SJCRH30 (cell line): Measurements from ENCODE around the gene MPV17L2. TPM values are rescaled to one million over a fixed set of nuclear protein-coding genes. Genes with fewer than 3 reads are reported as not detected.

ENCODE experiments used
- DNase-seq, 2 experiments: peaks; one replicate each; pipeline ENCODE4 v3.0.0-alpha.2; 2015 to 2020
- H3K27ac ChIP-seq: fragments of 250-450 bp; sonication (Bioruptor Pico); 2 replicates; pipeline ENCODE4 v1.5.1; 2020; ENCODE audit warnings: mild to moderate bottlenecking, moderate library complexity
- H3K27me3 ChIP-seq: fragments of 250-450 bp; sonication (Bioruptor Pico); 2 replicates; pipeline ENCODE4 v1.5.1; 2020; ENCODE audit warnings: mild to moderate bottlenecking, moderate library complexity
- H3K36me3 ChIP-seq: fragments of 250-450 bp; sonication (Bioruptor Pico); 2 replicates; pipeline ENCODE4 v1.5.1; 2020; ENCODE audit warnings: mild to moderate bottlenecking, moderate library complexity
- H3K4me1 ChIP-seq: fragments of 250-450 bp; sonication (Bioruptor Pico); 2 replicates; pipeline ENCODE4 v1.5.1; 2020; ENCODE audit warnings: mild to moderate bottlenecking, moderate library complexity
- H3K4me3 ChIP-seq: fragments of 250-450 bp; sonication (Bioruptor Pico); 2 replicates; pipeline ENCODE4 v1.5.1; 2020; ENCODE audit warnings: mild to moderate bottlenecking, moderate library complexity
- H3K9me3 ChIP-seq: fragments of 250-450 bp; sonication (Bioruptor Pico); replicated peaks from 2 replicates; pipeline ENCODE4 v1.5.1; 2020; ENCODE audit warnings: mild to moderate bottlenecking, moderate library complexity
- total RNA-seq: library from RNA; depleted of rRNA; stranded (reverse); fragments of >200 nt; shearing (Covaris generic); gene quantifications from 2 replicates; pipeline ENCODE4 v1.2.3, GENCODE V29; 2014

MPV17L2 gene
- total RNA-seq, 1 experiment from 2014 or later, result 31.3 TPM

DNA sequence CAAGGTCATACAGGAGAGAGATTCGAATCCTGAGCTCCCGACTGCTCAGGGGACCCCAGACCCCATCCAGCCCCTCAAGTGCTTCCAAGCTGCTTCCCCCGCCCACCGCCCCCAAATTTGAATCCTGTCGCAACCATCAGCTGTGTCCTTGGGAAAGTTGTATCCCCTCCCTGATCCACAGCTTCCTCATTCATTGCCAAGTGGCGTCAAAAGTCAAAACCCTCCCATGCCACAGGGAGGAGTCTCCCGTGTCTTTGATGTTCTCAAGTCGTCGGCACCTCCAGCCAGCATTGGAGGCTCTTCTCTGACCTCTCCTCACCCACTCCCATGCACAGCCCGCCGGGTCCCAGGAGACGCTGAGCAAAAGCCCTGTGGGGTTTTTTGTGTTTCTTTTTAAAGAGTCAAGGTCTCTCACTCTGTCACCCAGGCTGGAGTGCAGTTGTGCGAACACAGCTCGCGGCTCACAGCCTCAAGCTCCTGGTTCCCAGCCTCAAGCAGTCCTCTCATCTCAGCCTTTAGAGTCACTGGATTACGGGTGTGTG, 22.2 kb upstream of the MPV17L2 start:
- no peak overlapping the region for H3K4me3 ChIP-seq
- no peak overlapping the region for H3K27ac ChIP-seq
- no peak for DNase-seq
- H3K27me3 ChIP-seq, result peaks cover 12% of the 10 kb centered on the region; the same call in 1 of the 2 replicates
- H3K4me1 ChIP-seq, result peaks cover 3% of the 10 kb centered on the region; the same call in 1 of the 2 replicates
- peaks cover 31% of the 10 kb centered on the region for H3K36me3 ChIP-seq
- H3K9me3 ChIP-seq, result no peaks in the 10 kb centered on the region

DNA sequence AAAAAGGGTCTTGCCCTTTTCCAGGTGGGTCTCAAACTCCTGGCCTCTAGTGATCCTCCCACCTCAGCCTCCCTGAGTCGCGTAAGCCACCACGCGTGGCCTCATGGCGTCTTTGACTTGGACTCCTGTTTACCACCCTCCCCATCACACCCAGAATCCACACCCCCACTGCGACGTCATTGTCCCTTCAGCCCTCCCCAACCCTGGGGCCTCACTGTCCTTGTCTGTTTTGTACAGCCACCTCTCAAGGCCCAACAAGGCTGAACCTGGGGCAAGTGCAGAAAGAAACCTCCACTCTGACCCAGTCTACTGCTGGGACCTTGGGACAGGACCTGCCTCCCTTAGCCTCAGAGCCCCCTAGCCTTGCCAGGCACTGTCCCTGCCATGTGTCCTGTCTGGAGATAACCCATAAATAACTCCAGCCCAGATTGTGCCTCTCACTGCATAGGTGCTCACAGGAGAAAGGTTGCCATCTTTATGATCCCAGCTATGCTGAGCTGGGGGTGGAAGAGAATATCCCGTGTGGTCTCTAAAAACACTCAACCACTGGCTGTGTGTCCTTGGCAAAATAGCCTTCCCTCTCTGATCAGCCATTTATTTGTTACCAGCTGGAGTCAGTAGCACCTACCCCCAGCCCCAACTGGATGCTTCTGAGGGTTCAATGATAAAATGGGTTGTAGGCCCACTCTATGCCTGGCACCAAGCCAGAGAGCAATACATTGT, 21.3 kb upstream of the MPV17L2 start:
- H3K4me1 ChIP-seq, result peaks cover 3% of the 10 kb centered on the region; the same call in 1 of the 2 replicates
- no peak overlapping the region for H3K4me3 ChIP-seq
- no peaks in the 10 kb centered on the region for H3K9me3 ChIP-seq
- H3K36me3 ChIP-seq, result peaks cover 24% of the 10 kb centered on the region
- DNase-seq, result no peak
- H3K27ac ChIP-seq, result no peak overlapping the region
- peaks cover 12% of the 10 kb centered on the region; the same call in 1 of the 2 replicates for H3K27me3 ChIP-seq

DNA sequence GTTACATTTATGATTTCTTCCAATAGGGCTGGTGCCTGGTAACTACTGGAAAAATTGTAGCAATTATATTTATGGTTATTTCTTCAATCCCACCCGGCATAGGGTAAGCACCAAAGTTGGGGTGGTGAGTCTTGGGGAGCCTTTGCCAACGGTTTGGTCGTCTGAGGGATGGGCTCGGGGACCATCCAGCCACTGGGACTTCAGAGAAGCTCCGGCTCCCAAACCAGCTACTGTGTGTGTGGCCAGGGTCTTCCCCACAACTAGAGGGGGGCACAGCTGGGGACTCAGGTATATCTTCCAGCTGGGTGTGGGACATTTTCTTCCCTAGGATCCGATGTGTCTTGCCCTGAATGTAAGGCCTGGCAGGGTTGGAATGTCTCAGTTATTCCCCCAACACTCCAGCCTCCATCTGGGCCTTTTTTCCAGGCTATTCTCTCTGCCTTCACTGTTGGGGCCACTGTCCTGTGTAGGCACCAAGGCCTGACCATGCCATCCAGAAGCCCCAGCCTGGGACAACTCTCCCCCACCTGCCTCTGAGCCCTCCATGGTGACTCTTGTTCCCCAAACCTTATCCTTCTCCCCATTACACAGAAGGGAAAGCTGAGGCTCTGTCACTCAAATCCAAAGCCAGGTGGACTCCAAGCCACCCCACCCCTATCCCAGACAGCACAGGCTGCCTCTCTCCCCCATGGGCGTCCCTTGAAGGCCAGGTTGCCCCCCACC, 20.5 kb upstream of the MPV17L2 start:
- Histone ChIP-seq H3K27me3 (peaks cover 16% of the 10 kb centered on the region; the same call in 1 of the 2 replicates), H3K9me3 (no peaks in the 10 kb centered on the region), H3K36me3 (peaks cover 16% of the 10 kb centered on the region), H3K27ac (no peak overlapping the region), H3K4me3 (no peak overlapping the region), H3K4me1 (peaks cover 3% of the 10 kb centered on the region; the same call in 1 of the 2 replicates)
- no peak for DNase-seq

DNA sequence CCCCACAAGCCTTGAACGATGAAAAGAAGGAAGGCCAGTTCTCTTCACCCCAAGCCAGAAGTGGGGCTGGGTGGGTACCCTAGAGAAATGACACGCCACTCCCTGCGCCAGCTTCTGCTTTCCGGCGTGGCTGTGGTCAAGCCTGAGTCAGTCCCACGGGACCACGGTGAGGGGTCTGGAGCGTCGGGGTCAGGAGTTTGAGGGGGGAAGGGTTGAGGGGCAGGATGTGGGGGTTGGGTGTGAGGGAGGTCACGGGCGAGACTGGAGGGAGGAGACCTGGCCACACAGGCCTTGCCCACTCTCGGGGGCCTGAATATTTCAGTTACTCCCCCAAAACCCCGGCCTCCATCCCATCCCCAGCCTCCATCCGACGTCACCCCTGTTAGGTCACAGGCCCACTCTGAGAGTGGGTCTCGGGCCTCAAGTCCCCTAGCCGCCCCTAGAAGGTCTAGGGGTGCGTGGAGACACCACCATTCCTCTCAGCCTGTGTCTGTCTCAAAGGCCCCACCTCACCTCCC, 19.9 kb upstream of the MPV17L2 start:
- peaks cover 18% of the 10 kb centered on the region; the same call in 1 of the 2 replicates for H3K27me3 ChIP-seq
- no peak for DNase-seq

DNA sequence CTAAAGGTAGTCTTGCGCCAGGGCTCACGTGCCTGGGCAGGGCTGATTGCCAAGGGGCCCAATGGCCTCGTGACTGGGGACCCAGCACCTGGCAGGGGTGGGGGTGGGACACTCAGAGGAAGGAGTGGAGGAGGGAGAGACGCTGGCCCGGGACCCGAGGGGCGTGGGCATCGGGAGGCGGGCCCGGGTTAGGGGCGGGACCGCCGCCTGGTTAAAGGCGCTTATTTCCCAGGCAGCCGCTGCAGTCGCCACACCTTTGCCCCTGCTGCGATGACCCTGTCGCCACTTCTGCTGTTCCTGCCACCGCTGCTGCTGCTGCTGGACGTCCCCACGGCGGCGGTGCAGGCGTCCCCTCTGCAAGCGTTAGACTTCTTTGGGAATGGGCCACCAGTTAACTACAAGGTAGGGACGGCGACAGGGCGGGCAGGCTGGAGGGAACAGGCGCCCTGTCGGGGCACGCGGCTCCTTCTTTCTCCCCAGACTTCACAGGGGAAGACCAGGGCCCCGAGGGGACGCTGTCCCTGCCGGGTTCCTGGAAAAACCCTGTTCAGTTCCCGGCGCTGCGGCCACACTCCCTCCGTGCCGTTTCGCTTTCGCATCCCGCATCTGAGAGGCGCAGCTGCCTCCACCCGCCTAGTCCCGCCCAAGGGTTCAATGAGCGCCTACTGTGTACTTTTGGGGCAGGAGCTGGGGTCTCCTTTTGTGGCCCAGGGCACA, 19.3 kb upstream of the MPV17L2 start, which contains the start of gene IFI30:
Gene IFI30, plus strand, starts transcription at position 242 of the 717 bp plus-strand sequence. Its CDS starts 29 bp downstream, at position 271.
- H3K27me3 ChIP-seq, result peaks cover 18% of the 10 kb centered on the region; the same call in 1 of the 2 replicates
- H3K9me3 ChIP-seq, result no peaks in the 10 kb centered on the region
- DNase-seq, result peak; percentile 50 to 68
- peaks cover 5% of the 10 kb centered on the region for H3K36me3 ChIP-seq
- peaks cover 3% of the 10 kb centered on the region; the same call in 1 of the 2 replicates for H3K4me1 ChIP-seq
- H3K4me3 ChIP-seq, result peak within 1 kb of the TSS; percentile 45
- H3K27ac ChIP-seq, result no peak within 1 kb of the TSS

More for the DNA sequence above, 19.9 kb upstream of the MPV17L2 start:
- Histone ChIP-seq H3K4me1 (peaks cover 3% of the 10 kb centered on the region; the same call in 1 of the 2 replicates), H3K4me3 (peak overlapping the region; percentile 45; the same call in 1 of the 2 replicates), H3K27ac (no peak overlapping the region), H3K9me3 (no peaks in the 10 kb centered on the region), H3K36me3 (peaks cover 11% of the 10 kb centered on the region)

DNA sequence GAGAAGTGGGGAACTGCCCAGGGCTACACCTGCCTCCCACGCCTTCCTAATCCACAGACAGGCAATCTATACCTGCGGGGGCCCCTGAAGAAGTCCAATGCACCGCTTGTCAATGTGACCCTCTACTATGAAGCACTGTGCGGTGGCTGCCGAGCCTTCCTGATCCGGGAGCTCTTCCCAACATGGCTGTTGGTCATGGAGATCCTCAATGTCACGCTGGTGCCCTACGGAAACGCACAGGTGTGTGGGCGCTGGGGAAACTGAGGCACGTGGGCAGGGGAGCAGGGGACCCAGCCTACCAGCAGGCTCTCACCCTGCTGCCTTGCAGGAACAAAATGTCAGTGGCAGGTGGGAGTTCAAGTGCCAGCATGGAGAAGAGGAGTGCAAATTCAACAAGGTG, 18.0 kb upstream of the MPV17L2 start:
- H3K36me3 ChIP-seq, result no peaks in the 10 kb centered on the region; the same call in 1 of the 2 replicates
- DNase-seq, result no peak
- peaks cover 18% of the 10 kb centered on the region; the same call in 1 of the 2 replicates for H3K27me3 ChIP-seq
- H3K4me1 ChIP-seq, result peaks cover 3% of the 10 kb centered on the region; the same call in 1 of the 2 replicates
- H3K9me3 ChIP-seq, result no peaks in the 10 kb centered on the region
- H3K4me3 ChIP-seq, result no peak overlapping the region
- no peak overlapping the region for H3K27ac ChIP-seq

DNA sequence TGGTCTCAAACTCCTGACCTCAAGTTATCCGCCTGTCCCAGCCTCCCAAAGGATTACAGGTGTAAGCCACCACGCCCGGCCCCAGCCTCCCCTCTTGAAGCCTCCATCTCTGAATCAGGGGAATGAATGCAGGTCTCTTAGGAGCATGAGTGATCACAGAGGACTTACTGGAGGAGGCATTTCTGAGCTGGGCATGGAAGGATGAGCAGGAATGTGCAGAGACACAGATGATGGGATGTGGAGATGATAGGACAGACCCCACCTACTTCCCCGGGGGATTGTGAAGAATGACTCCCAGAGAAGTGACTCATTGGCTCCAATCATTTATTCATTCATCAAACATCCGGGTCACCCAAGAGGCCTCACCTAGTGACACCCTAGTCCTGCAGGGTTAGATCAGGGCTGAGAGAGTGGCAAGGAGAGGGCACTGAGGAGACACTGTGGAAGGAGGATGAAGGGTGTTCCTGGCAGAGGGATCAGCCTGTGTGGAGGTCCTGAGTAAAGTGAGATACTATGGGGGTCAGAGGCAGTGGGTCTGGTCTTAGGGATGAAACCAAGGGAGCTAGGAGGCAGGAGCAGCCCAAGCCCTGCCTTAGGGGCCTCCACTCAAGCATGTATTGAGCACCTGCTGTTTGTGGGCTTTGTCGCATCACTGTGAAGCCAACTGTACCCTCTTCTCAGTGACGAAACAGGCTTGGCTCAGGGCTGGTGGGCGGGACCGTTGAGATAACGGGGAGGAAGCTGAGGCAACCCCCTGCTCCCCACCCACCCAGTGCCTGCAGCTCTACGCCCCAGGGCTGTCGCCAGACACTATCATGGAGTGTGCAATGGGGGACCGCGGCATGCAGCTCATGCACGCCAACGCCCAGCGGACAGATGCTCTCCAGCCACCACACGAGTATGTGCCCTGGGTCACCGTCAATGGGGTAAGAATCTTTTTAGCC, 16.4 kb upstream of the MPV17L2 start:
- no peak overlapping the region for H3K4me3 ChIP-seq
- H3K27ac ChIP-seq, result no peak overlapping the region
- H3K9me3 ChIP-seq, result no peaks in the 10 kb centered on the region
- DNase-seq, result no peak
- H3K27me3 ChIP-seq, result peaks cover 20% of the 10 kb centered on the region
- H3K36me3 ChIP-seq, result no peaks in the 10 kb centered on the region
- peaks cover 3% of the 10 kb centered on the region; the same call in 1 of the 2 replicates for H3K4me1 ChIP-seq

DNA sequence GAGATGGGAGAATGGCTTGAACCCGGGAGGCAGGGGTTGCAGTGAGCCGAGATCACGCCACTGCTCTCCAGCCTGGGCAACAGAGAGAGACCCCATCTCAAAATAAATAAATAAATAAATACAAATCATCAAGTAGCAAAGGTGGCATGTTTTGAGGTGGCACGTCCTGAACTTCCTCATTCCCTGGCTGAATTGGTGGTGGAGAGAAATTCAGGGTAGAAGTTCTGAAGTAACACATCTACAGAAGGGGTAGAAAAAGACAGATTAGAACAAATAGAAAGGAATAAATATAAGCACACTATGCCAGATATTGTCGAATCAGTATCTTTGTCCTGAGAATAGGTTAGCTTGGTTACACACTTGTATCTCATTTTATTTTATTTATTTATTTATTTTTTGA, 13.1 kb upstream of the MPV17L2 start:
- Histone ChIP-seq H3K9me3 (no peaks in the 10 kb centered on the region), H3K4me1 (no peaks in the 10 kb centered on the region), H3K27me3 (peaks cover 29% of the 10 kb centered on the region), H3K4me3 (no peak overlapping the region), H3K36me3 (no peaks in the 10 kb centered on the region), H3K27ac (no peak overlapping the region)
- no peak for DNase-seq

DNA sequence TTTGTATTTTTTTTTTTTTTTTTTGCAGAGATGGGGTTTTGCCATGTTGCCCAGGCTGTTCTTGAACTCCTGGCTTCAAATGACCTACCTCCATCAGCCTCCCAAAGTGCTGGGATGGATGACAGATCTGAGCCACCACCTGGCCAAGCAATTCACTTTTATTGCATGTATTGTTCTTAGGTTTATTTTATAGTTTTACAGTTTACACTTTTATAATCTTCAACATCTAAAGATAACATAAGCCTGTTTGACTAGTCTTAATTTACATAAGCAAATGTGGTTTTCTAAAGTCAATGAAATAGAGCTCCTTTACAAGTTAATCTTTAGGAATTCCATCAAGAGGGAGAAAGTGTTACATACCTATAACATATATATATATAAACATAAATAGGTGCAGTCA, 9.5 kb upstream of the MPV17L2 start:
- no peaks in the 10 kb centered on the region for H3K4me1 ChIP-seq
- H3K36me3 ChIP-seq, result no peaks in the 10 kb centered on the region
- H3K4me3 ChIP-seq, result no peak overlapping the region
- H3K27me3 ChIP-seq, result peaks cover 33% of the 10 kb centered on the region
- H3K9me3 ChIP-seq, result no peaks in the 10 kb centered on the region
- no peak for DNase-seq
- H3K27ac ChIP-seq, result no peak overlapping the region

DNA sequence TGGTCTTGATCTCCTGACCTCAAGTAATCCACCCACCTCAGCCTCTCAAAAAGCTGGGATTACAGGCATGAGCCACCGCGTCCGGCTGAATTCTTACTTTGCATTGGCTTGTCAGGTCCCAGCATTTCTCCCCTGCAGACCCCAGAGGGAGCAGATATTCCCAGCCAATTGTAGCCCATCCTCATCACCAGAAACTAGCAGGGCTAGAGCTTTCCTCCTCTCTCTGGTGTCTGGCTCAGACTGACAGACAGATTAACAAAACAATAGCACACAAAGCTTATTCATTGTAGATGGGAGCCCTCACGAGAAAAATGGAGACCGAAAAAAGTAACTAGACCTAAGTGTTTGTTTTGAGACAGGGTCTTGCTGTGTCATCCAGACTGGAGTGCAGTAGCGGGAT, 7.5 kb upstream of the MPV17L2 start:
- Histone ChIP-seq H3K27ac (no peak overlapping the region), H3K36me3 (no peaks in the 10 kb centered on the region), H3K27me3 (peaks cover 33% of the 10 kb centered on the region), H3K9me3 (no peaks in the 10 kb centered on the region), H3K4me3 (no peak overlapping the region), H3K4me1 (no peaks in the 10 kb centered on the region)
- no peak for DNase-seq

DNA sequence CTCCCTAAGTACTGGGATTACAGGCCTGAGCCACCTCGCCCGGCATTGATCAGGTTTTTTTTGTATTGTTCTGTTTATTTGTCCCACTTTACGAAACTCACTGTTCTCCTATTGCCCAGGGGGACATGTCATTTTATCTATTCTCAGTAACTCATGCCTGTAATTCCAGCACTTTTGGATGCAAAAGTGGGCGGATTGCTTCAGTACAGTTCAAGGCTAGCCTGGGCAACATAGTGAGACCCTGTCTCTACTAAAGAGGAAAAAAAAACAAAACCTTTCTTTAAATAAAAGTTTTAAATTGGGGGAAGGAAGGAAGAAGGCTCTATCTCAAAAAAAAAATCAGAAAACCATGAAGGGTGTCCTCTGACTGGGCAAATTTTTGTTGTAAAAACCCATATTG, 2.7 kb upstream of the MPV17L2 start:
- H3K4me3 ChIP-seq, result no peak overlapping the region
- no peak for DNase-seq
- H3K4me1 ChIP-seq, result no peaks in the 10 kb centered on the region
- H3K36me3 ChIP-seq, result no peaks in the 10 kb centered on the region
- peaks cover 15% of the 10 kb centered on the region for H3K27me3 ChIP-seq
- H3K9me3 ChIP-seq, result no peaks in the 10 kb centered on the region
- H3K27ac ChIP-seq, result no peak overlapping the region

DNA sequence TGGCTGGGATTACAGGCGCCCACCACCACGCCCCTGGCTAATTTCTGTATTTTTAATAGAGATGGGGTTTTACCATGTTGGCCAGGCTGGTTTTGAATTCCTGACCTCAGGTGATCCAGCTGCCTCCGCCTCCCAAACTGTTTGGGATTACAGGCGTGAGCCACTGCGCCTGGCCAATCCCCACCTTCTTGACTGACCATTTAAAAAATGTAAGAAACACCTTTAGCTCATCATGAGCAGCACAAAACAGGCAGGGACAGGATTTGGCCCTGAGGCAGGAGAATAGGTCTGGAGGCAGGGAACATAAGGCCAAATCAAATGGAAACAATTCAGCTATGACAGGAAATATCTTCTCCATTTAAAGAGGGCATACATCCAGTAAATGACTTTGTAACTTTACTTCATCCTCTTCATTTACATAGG, 1.4 kb upstream of the MPV17L2 start:
- Histone ChIP-seq H3K4me3 (peak overlapping the region; percentile 53), H3K27ac (no peak overlapping the region), H3K4me1 (no peaks in the 10 kb centered on the region), H3K36me3 (no peaks in the 10 kb centered on the region), H3K27me3 (peaks cover 5% of the 10 kb centered on the region; the same call in 1 of the 2 replicates), H3K9me3 (no peaks in the 10 kb centered on the region)
- DNase-seq, result no peak
